ENCODE results near the gene MTMR11.

MTMR11 gene

GRCh38 chr1:149929856-149930255, 6.8 kb downstream of the MTMR11 start:
- no peak overlapping the region for H3K27ac ChIP-seq

DNA sequence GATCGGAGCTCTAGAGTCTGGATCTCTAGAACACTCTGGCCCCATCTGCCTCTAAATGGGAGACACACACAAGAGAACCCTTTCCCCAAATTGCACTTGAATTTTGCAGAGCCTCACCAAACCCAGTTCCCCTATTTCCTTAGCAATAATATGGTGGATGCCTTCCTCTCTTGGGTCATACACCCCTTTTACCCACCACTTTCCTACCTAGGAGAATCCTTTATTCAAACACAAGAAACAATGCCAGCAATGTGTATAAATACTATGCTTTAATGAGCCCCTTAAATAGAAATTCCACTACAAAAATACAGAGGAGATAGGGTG, 8.3 kb downstream of the MTMR11 start:
- Histone ChIP-seq H3K4me3 (peak overlapping the region; percentile 94), H3K27ac (peak overlapping the region; percentile 91), H3K9ac (ENCODE audit: insufficient read length) (peak overlapping the region; percentile 96), H3K9me3 (ENCODE audit: low read depth, low read length) (no peaks in the 10 kb centered on the region), H3K36me3 (ENCODE audit: insufficient read depth, low read length) (peaks cover 35% of the 10 kb centered on the region)
- no peak for DNase-seq (ENCODE audit: low read depth, low spot score)
- TF ChIP-seq POLR2AphosphoS5 (IDR thresholded peaks at IDR 0.05; ENCODE audit: borderline replicate concordance, low read depth, low read length) = no peak
- TF ChIP-seq FOXP2 (optimal IDR thresholded peaks at IDR 0.05; ENCODE audit: control extremely low read depth, extremely low read length, insufficient read depth) = no peak
- no peak for TF ChIP-seq EZH2 (IDR thresholded peaks at IDR 0.05)

More at GRCh38 chr1:149929856-149930255, 6.8 kb downstream of the MTMR11 start:
- DNase-seq (ENCODE audit: low read depth, low spot score) = no peak
- Histone ChIP-seq H3K36me3 (ENCODE audit: insufficient read depth, low read length) (peaks cover 20% of the 10 kb centered on the region), H3K9ac (ENCODE audit: insufficient read length) (no peak overlapping the region), H3K4me3 (no peak overlapping the region), H3K9me3 (ENCODE audit: low read depth, low read length) (no peaks in the 10 kb centered on the region)
- TF ChIP-seq FOXP2 (optimal IDR thresholded peaks at IDR 0.05; ENCODE audit: control extremely low read depth, extremely low read length, insufficient read depth) (no peak), POLR2AphosphoS5 (IDR thresholded peaks at IDR 0.05; ENCODE audit: borderline replicate concordance, low read depth, low read length) (no peak), EZH2 (IDR thresholded peaks at IDR 0.05) (no peak)

DNA sequence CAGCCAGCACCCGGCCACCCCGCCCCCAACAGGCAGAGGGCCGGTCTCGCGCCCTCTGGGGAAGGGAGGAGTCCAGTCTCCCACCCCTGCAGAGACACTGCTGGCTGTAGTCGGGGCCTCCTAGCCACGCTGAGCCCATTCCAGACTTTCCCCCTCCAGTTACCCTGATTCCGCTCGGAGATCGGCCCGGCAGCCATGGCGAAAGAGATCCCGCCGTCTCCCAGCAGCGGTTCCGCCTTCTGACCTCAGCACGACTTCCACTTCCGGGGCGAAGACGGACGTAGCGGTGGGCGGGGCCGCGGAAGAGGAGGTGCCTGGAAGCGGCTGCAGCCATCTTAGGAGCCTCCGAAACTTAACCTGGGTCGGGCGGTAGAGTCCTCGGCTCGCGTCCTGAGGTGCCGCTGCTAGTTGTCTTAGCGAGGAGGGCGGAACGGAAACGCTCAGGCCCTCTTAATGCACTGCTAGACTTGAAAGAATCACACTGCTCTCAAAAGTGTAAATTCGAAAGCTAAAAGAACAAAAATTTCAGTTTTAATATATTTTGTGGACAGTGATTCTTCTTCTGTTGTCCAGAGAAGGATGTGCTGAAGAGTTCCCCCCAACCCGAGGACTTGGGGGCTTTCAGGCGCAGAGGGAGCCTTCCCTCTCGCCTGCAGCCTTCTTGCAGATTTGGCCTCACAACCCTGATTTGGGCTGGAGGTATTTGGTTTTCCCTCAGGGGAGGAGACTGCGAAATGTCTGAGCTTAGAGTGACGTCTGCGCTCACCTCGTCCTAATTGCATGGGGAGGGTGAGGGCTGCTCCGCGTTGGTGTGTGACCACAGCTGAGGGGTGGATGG, 8.9 kb downstream of the MTMR11 start, which contains the start of gene SF3B4:
Gene SF3B4, minus strand, starts transcription at position 241 of the 838 bp plus-strand sequence. Its CDS starts 44 bp downstream, at position 197.
- Histone ChIP-seq H3K9me3 (ENCODE audit: low read depth, low read length) (no peaks in the 10 kb centered on the region), H3K4me3 (peak within 1 kb of the TSS; percentile 94), H3K9ac (ENCODE audit: insufficient read length) (peak within 1 kb of the TSS; percentile 96), H3K36me3 (ENCODE audit: insufficient read depth, low read length) (peaks cover 41% of the 10 kb centered on the region), H3K27ac (peak within 1 kb of the TSS; percentile 91)
- no peak for TF ChIP-seq EZH2 (IDR thresholded peaks at IDR 0.05)
- peak; percentile 94 for TF ChIP-seq POLR2AphosphoS5 (IDR thresholded peaks at IDR 0.05; ENCODE audit: borderline replicate concordance, low read depth, low read length)
- DNase-seq (ENCODE audit: low read depth, low spot score) = no peak

DNA sequence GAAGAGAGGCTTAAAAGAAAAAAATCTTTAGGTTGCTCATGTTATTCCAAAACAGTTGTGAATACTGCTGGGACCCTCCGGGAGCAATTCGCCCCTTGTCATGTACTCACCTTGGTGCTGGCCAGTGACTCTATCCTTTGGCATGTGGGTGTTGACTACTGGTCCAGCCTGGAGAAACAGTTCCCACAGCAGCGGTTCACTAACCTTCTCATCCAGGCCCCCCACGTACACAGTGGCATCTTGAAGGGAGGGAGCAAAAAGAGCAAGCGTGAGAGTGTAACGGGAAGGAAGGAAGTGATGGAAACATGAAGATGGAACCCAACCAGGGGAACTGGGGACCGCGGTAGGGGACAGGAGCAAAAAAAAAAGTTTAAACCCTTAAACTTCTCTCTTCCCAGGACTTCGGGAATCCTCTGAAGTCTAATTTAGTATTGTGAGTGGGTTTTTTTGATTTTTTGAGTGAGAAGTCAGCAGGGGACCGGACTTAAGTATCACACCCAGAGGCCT, 9.6 kb downstream of the MTMR11 start:
- TF ChIP-seq EZH2 (IDR thresholded peaks at IDR 0.05) (no peak), FOXP2 (optimal IDR thresholded peaks at IDR 0.05; ENCODE audit: control extremely low read depth, extremely low read length, insufficient read depth) (no peak), POLR2AphosphoS5 (IDR thresholded peaks at IDR 0.05; ENCODE audit: borderline replicate concordance, low read depth, low read length) (no peak)
- H3K27ac ChIP-seq = no peak overlapping the region
- peak overlapping the region; percentile 96 for H3K9ac ChIP-seq (ENCODE audit: insufficient read length)
- H3K9me3 ChIP-seq (ENCODE audit: low read depth, low read length) = no peaks in the 10 kb centered on the region
- DNase-seq (ENCODE audit: low read depth, low spot score) = no peak
- peaks cover 46% of the 10 kb centered on the region for H3K36me3 ChIP-seq (ENCODE audit: insufficient read depth, low read length)
- H3K4me3 ChIP-seq = peak overlapping the region; percentile 94

DNA sequence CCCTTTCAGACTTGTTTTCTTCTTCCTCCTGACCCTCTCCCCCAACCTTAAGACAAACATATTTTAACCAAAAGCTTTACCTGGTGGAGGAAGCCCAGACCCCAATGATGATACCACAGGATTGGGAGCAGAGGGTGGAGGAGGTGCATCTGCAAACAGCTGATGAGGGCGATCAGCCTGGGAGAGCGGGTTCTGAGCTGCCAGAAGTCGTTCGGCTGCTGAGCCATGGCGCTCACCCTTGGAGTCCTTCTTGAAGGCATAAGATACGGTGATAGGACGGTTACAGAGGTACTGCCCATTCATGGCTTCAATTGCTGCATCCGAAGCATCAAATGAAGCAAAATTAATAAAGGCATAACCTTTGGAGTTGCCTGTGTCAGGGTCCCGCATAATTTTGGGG, 10.4 kb downstream of the MTMR11 start:
- H3K4me3 ChIP-seq = peak overlapping the region; percentile 94
- no peak for TF ChIP-seq EZH2 (IDR thresholded peaks at IDR 0.05)
- TF ChIP-seq POLR2AphosphoS5 (IDR thresholded peaks at IDR 0.05; ENCODE audit: borderline replicate concordance, low read depth, low read length) = no peak
- no peak for TF ChIP-seq FOXP2 (optimal IDR thresholded peaks at IDR 0.05; ENCODE audit: control extremely low read depth, extremely low read length, insufficient read depth)
- no peaks in the 10 kb centered on the region for H3K9me3 ChIP-seq (ENCODE audit: low read depth, low read length)
- H3K9ac ChIP-seq (ENCODE audit: insufficient read length) = no peak overlapping the region
- H3K27ac ChIP-seq = no peak overlapping the region
- peaks cover 46% of the 10 kb centered on the region for H3K36me3 ChIP-seq (ENCODE audit: insufficient read depth, low read length)
- no peak for DNase-seq (ENCODE audit: low read depth, low spot score)

DNA sequence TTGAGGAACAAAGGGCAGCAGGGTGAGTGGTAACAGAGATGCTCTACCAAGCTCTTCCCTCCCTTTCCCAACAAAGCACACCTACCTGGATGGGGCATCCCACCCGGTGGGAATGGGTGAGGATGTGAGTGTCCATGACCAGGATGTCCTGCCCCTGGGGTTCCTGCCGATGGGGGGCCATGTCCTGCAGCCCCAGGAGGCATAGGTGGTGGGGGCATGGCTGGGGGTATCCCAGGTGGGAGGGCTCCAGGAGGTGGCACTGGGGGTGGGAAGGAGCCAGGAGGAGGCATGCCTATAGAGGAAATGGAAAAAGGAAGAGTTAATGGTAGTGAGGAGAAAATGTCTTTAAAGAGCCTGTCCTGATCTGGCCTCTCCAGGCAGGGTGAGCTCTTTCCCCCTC, 10.9 kb downstream of the MTMR11 start:
- Histone ChIP-seq H3K4me3 (no peak overlapping the region; the same call in 1 of the 2 replicates), H3K9ac (ENCODE audit: insufficient read length) (no peak overlapping the region), H3K27ac (no peak overlapping the region), H3K36me3 (ENCODE audit: insufficient read depth, low read length) (peaks cover 46% of the 10 kb centered on the region), H3K9me3 (ENCODE audit: low read depth, low read length) (no peaks in the 10 kb centered on the region)
- TF ChIP-seq EZH2 (IDR thresholded peaks at IDR 0.05) = no peak
- TF ChIP-seq FOXP2 (optimal IDR thresholded peaks at IDR 0.05; ENCODE audit: control extremely low read depth, extremely low read length, insufficient read depth) = no peak
- TF ChIP-seq POLR2AphosphoS5 (IDR thresholded peaks at IDR 0.05; ENCODE audit: borderline replicate concordance, low read depth, low read length) = no peak
- DNase-seq (ENCODE audit: low read depth, low spot score) = no peak

DNA sequence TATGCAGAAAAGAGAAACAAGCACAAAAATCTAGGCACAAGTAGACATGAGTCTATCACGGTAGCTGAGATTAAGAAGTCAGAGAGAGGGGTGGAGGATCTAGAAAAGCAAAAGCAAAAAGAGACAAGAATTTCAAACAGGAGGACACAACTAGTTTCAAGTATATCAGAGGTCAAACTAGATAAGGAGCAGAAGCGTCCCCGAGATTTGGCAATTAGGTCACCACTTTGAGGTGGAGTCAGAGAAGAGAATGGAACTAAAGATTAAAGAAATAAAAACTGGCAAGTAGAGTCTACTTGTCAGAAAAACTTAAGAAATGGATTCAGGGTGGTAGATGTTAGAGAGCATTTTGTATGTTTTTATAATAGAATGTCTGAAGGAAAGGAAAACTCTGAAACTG, 11.3 kb downstream of the MTMR11 start:
- H3K27ac ChIP-seq = no peak overlapping the region
- H3K4me3 ChIP-seq = no peak overlapping the region
- H3K9ac ChIP-seq (ENCODE audit: insufficient read length) = no peak overlapping the region
- TF ChIP-seq EZH2 (IDR thresholded peaks at IDR 0.05) = no peak
- no peak for TF ChIP-seq POLR2AphosphoS5 (IDR thresholded peaks at IDR 0.05; ENCODE audit: borderline replicate concordance, low read depth, low read length)
- no peak for TF ChIP-seq FOXP2 (optimal IDR thresholded peaks at IDR 0.05; ENCODE audit: control extremely low read depth, extremely low read length, insufficient read depth)
- no peak for DNase-seq (ENCODE audit: low read depth, low spot score)
- H3K9me3 ChIP-seq (ENCODE audit: low read depth, low read length) = no peaks in the 10 kb centered on the region
- H3K36me3 ChIP-seq (ENCODE audit: insufficient read depth, low read length) = peaks cover 46% of the 10 kb centered on the region

DNA sequence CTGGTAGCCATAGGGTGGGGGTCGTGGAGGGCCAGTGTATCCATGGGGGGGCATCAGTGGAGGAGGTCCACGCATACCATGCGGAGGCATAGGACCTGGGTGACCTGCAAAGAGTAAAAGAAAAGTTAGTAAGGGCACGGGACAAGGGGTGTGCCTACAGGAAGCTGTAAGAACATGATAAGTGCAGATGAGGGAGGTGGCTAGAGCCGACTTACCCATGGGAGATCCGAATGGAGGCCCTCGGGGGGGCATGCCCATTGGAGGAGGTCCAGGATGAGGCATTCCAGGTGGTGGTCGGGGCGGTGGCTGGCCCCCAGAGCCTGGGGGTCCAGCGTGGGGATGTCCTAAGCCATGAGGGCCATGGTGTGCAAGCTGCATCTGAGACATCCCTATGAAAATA, 13.1 kb downstream of the MTMR11 start:
- peaks cover 46% of the 10 kb centered on the region for H3K36me3 ChIP-seq (ENCODE audit: insufficient read depth, low read length)
- no peaks in the 10 kb centered on the region for H3K9me3 ChIP-seq (ENCODE audit: low read depth, low read length)
- no peak overlapping the region for H3K4me3 ChIP-seq
- no peak overlapping the region for H3K9ac ChIP-seq (ENCODE audit: insufficient read length)
- no peak for TF ChIP-seq POLR2AphosphoS5 (IDR thresholded peaks at IDR 0.05; ENCODE audit: borderline replicate concordance, low read depth, low read length)
- no peak for TF ChIP-seq EZH2 (IDR thresholded peaks at IDR 0.05)
- TF ChIP-seq FOXP2 (optimal IDR thresholded peaks at IDR 0.05; ENCODE audit: control extremely low read depth, extremely low read length, insufficient read depth) = no peak
- no peak overlapping the region for H3K27ac ChIP-seq
- DNase-seq (ENCODE audit: low read depth, low spot score) = no peak

Measured in SK-N-MC (cell line).